Cardiac septum (tissue), 1 donor: Measurements from ENCODE around the gene NOTCH4. TPM values are rescaled to one million over a fixed set of nuclear protein-coding genes. Genes with fewer than 3 reads are reported as not detected.
A peak's percentile ranks its signal among the peaks of the same experiment; 100 is the strongest.
"Not testable (repeated sequence)": the region's sequence is repeated elsewhere in the genome, so short reads cannot be mapped to it uniquely, and the experiment has no call there.

ENCODE experiments used
- DNase-seq: peaks from one replicate; pipeline ENCODE4 v3.0.0-alpha.2; 2020; ENCODE audit warnings: low spot score
- intact Hi-C: fragments of 100-400 bp; cut with DNase I; formaldehyde crosslinking; loops from one replicate; pipeline ENCODE4 v1.14.0; 2022
- total RNA-seq: library from RNA; stranded (reverse); fragmentation: NEBNext Ultra II Directional; extraction: Animal tissue kit (Norgen Biotek cat#: 25700); gene quantifications from one replicate; pipeline ENCODE4 v1.2.1, GENCODE V29; 2021
- donor health status: DM: no; HTN: no; CAD: no.

The NOTCH4 gene
- total RNA-seq, 1 donor from 2014 or later, result 31.2 TPM

GRCh38 chr6:32196682-32197616 is 26.9 kb downstream of the NOTCH4 start:
- DNase-seq, result peak; percentile 79
- intact Hi-C loops, result loop anchor here (2.0 to 5.0 kb wide), 2 partner anchors 60 to 66 kb away; partner anchors contain the start of gene FKBPL

- DNase-seq, result peak; percentile 94
- intact Hi-C loops, result loop anchor here (1.0 to 5.0 kb wide), 4 partner anchors 19 to 65 kb away; partner anchors contain the start of genes AGPAT1, FKBPL and PPT2
Observed at GRCh38 chr6:32195902-32196681, 27.8 kb downstream of the NOTCH4 start.

- peak; percentile 100 for DNase-seq
- intact Hi-C loops, result loop anchor here (1.0 to 5.0 kb wide), 3 partner anchors 19 to 62 kb away; partner anchors contain the start of genes AGPAT1 and PPT2
Observed at GRCh38 chr6:32195652-32195901, 28.3 kb downstream of the NOTCH4 start.

- intact Hi-C loops, result loop anchor here (1.0 to 5.0 kb wide), 3 partner anchors 18 to 62 kb away; partner anchors contain the start of genes AGPAT1 and PPT2
- DNase-seq, result no peak
Observed at GRCh38 chr6:32194825-32195651, 28.8 kb downstream of the NOTCH4 start.

GRCh38 chr6:32194388-32194787 is 29.5 kb downstream of the NOTCH4 start:
- no peak for DNase-seq
- intact Hi-C loops, result loop anchor here (2.0 kb wide), 1 partner anchor 18 kb away; the partner anchor contains the start of gene AGPAT1

- DNase-seq, intact Hi-C loops: not testable (repeated sequence)
Observed at GRCh38 chr6:32193096-32193495, 30.8 kb downstream of the NOTCH4 start.

- intact Hi-C loops, result no loop called here
Observed at GRCh38 chr6:32192608-32193039, 31.2 kb downstream of the NOTCH4 start, which contains the start of gene GPSM3. GPSM3 (minus strand) TSS chr6:32192643; CDS start chr6:32192513, 130 bp downstream.

GRCh38 chr6:32191696-32192607 is 31.9 kb downstream of the NOTCH4 start:
- peak; percentile 75 for DNase-seq

More at GRCh38 chr6:32192608-32193039, 31.2 kb downstream of the NOTCH4 start, which contains the start of gene GPSM3:
- DNase-seq, result peak; percentile 87

GRCh38 chr6:32190911-32191677 is 32.8 kb downstream of the NOTCH4 start:
- DNase-seq, result peak; percentile 75
- intact Hi-C loops, result no loop called here

More at GRCh38 chr6:32191696-32192607, 31.9 kb downstream of the NOTCH4 start:
- intact Hi-C loops, result no loop called here

- peak; percentile 96 for DNase-seq
- intact Hi-C loops, result no loop called here
Observed at GRCh38 chr6:32190054-32190851, 33.6 kb downstream of the NOTCH4 start, which contains the start of gene PBX2. PBX2 (minus strand) TSS chr6:32190202; CDS start chr6:32189915, 287 bp downstream.

GRCh38 chr6:32189742-32190053 is 34.2 kb downstream of the NOTCH4 start:
- DNase-seq, result no peak
- intact Hi-C loops, result no loop called here

- intact Hi-C loops, result no loop called here
- no peak for DNase-seq
Observed at GRCh38 chr6:32189069-32189741, 34.7 kb downstream of the NOTCH4 start.

- intact Hi-C loops, result no loop called here
Observed at GRCh38 chr6:32188381-32189068, 35.3 kb downstream of the NOTCH4 start.

GRCh38 chr6:32187725-32188380 is 36.0 kb downstream of the NOTCH4 start:
- intact Hi-C loops, DNase-seq: not testable (repeated sequence)

More at GRCh38 chr6:32188381-32189068, 35.3 kb downstream of the NOTCH4 start:
- DNase-seq, result no peak
